WTC11 (cell line): Measurements from ENCODE around the gene GALNT7. TPM values are rescaled to one million over a fixed set of nuclear protein-coding genes. Genes with fewer than 3 reads are reported as not detected.

Source experiments
- ATAC-seq: fragments of 200-7000 bp; cut with Tn5 transposase; 2 replicates; pipeline ENCODE4 v1.10.0; 2021; ENCODE audit warnings: mild to moderate bottlenecking, moderate library complexity
- CTCF ChIA-PET: fragments of 300-600 bp; sonication (Branson Sonifier 250); formaldehyde crosslinking; loops from one replicate; lab custom pipeline; 2021; ENCODE audit warnings: antibody characterized with exemption; lab: Charles Lee
- POLR2A ChIA-PET: fragments of 350-600 bp; sonication (Branson Sonifier 250); formaldehyde crosslinking; loops from one replicate; lab custom pipeline; 2021; ENCODE audit warnings: antibody characterized with exemption; lab: Charles Lee
- DNase-seq: peaks from one replicate; pipeline ENCODE4 v3.0.0; 2021; ENCODE audit warnings: low spot score
- H3K27ac Mint-ChIP-seq: 2 replicates; pipeline ENCODE4 v1.8.0; 2021; ENCODE audit warnings: mixed read lengths
- H3K27me3 Mint-ChIP-seq: 2 replicates; pipeline ENCODE4 v1.8.0; 2021; ENCODE audit warnings: low read depth, mild to moderate bottlenecking, moderate library complexity, mixed read lengths
- H3K36me3 Mint-ChIP-seq: 2 replicates; pipeline ENCODE4 v1.8.0; 2021; ENCODE audit warnings: mixed read lengths
- H3K4me1 Mint-ChIP-seq: 2 replicates; pipeline ENCODE4 v1.8.0; 2022; ENCODE audit warnings: mixed read lengths
- H3K4me3 Mint-ChIP-seq: 2 replicates; pipeline ENCODE4 v1.8.0; 2021; ENCODE audit warnings: mild to moderate bottlenecking, moderate library complexity, mixed read lengths
- H3K9me3 Mint-ChIP-seq: 2 replicates; pipeline ENCODE4 v1.8.0; 2021; ENCODE audit warnings: mixed read lengths
- ARID4B ChIP-seq: sonication (generic); formaldehyde crosslinking; IDR thresholded peaks from 2 replicates; pipeline ENCODE4 v1.8.0; 2023; ENCODE audit warnings: missing genetic modification reagents, mild to moderate bottlenecking, borderline replicate concordance
- ATF2 ChIP-seq: sonication (generic); formaldehyde crosslinking; IDR thresholded peaks from 2 replicates; pipeline ENCODE4 v1.8.1; 2022; ENCODE audit warnings: low read depth, missing genetic modification reagents, borderline replicate concordance
- CDX4 ChIP-seq: fragments of 250-450 bp; sonication (Bioruptor Pico); IDR thresholded peaks from 2 replicates; pipeline ENCODE4 v1.9.0; 2021; ENCODE audit warnings: moderate library complexity, mild to moderate bottlenecking, inconsistent platforms, borderline replicate concordance
- CREM ChIP-seq: sonication (generic); formaldehyde crosslinking; IDR thresholded peaks from 2 replicates; pipeline ENCODE4 v1.8.1; 2022; ENCODE audit warnings: mild to moderate bottlenecking, missing genetic modification reagents, moderate library complexity
- FOXJ3 ChIP-seq: sonication (generic); formaldehyde crosslinking; IDR thresholded peaks from 2 replicates; pipeline ENCODE4 v1.9.0; 2021; ENCODE audit warnings: missing genetic modification reagents, mild to moderate bottlenecking, borderline replicate concordance
- FOXK1 ChIP-seq: sonication (generic); formaldehyde crosslinking; IDR thresholded peaks from 2 replicates; pipeline ENCODE4 v1.8.0; 2022; ENCODE audit warnings: mild to moderate bottlenecking, moderate library complexity, missing genetic modification reagents
- GABPB1 ChIP-seq: sonication (generic); formaldehyde crosslinking; IDR thresholded peaks from 2 replicates; pipeline ENCODE4 v1.8.1; 2023; ENCODE audit warnings: mild to moderate bottlenecking, missing genetic modification reagents
- GRHL2 ChIP-seq: fragments of 250-450 bp; sonication (Bioruptor Pico); IDR thresholded peaks from 2 replicates; pipeline ENCODE4 v1.8.0; 2022; ENCODE audit warnings: mild to moderate bottlenecking, moderate library complexity; ENCODE audit not compliant: insufficient replicate concordance, severe bottlenecking
- GTF2I ChIP-seq: fragments of 250-450 bp; sonication (Bioruptor Pico); conservative IDR thresholded peaks from 2 replicates; pipeline ENCODE4 v1.4.0; 2021; ENCODE audit warnings: mild to moderate bottlenecking
- JUN ChIP-seq: sonication (generic); formaldehyde crosslinking; IDR thresholded peaks from 2 replicates; pipeline ENCODE4 v1.8.0; 2023; ENCODE audit warnings: mild to moderate bottlenecking, missing genetic modification reagents
- MXD4 ChIP-seq: fragments of 250-450 bp; sonication (Bioruptor Pico); IDR thresholded peaks from 2 replicates; pipeline ENCODE4 v1.8.0; 2021; ENCODE audit warnings: mild to moderate bottlenecking, moderate library complexity, borderline replicate concordance
- NFATC4 ChIP-seq: fragments of 250-450 bp; sonication (Bioruptor Pico); IDR thresholded peaks from 2 replicates; pipeline ENCODE4 v1.9.0; 2021; ENCODE audit warnings: mild to moderate bottlenecking
- NFE2L1 ChIP-seq: sonication (generic); formaldehyde crosslinking; IDR thresholded peaks from 2 replicates; pipeline ENCODE4 v1.8.1; 2023; ENCODE audit warnings: missing genetic modification reagents
- RELA ChIP-seq: sonication (generic); formaldehyde crosslinking; IDR thresholded peaks from 2 replicates; pipeline ENCODE4 v1.8.1; 2022; ENCODE audit warnings: missing genetic modification reagents, mild to moderate bottlenecking, borderline replicate concordance
- TEAD1 ChIP-seq: sonication (generic); formaldehyde crosslinking; IDR thresholded peaks from 2 replicates; pipeline ENCODE4 v1.8.0; 2022; ENCODE audit warnings: mild to moderate bottlenecking, missing genetic modification reagents
- TEAD4 ChIP-seq: sonication (generic); formaldehyde crosslinking; IDR thresholded peaks from 2 replicates; pipeline ENCODE4 v1.8.0; 2022; ENCODE audit warnings: mild to moderate bottlenecking, missing genetic modification reagents
- USF1 ChIP-seq: sonication (generic); formaldehyde crosslinking; IDR thresholded peaks from 2 replicates; pipeline ENCODE4 v1.8.0; 2022; ENCODE audit warnings: mild to moderate bottlenecking, missing genetic modification reagents
- ZNF263 ChIP-seq: sonication (generic); formaldehyde crosslinking; IDR thresholded peaks from 2 replicates; pipeline ENCODE4 v1.8.1; 2022; ENCODE audit warnings: low read depth, mild to moderate bottlenecking, moderate library complexity, missing genetic modification reagents
- ZNF416 ChIP-seq: fragments of 250-450 bp; sonication (Bioruptor Pico); IDR thresholded peaks from 2 replicates; pipeline ENCODE4 v1.9.0; 2021; ENCODE audit warnings: mild to moderate bottlenecking, inconsistent platforms
- total RNA-seq: library from RNA; stranded (reverse); gene quantifications from 3 replicates; pipeline ENCODE4 v1.2.3, GENCODE V29; 2021
- TF ChIP-seq, protein P1 (sequence below): sonication (generic); formaldehyde crosslinking; IDR thresholded peaks from 2 replicates; pipeline ENCODE4 v1.8.0; 2022; ENCODE audit warnings: mild to moderate bottlenecking, missing genetic modification reagents
- TF ChIP-seq, protein P2 (sequence below): sonication (generic); formaldehyde crosslinking; IDR thresholded peaks from 2 replicates; pipeline ENCODE4 v1.8.1; 2022; ENCODE audit warnings: mild to moderate bottlenecking, missing genetic modification reagents, moderate library complexity, borderline replicate concordance

GALNT7 gene
- total RNA-seq, 1 experiment from 2014 or later, result 86.9 TPM

GRCh38 chr4:173334891-173335752 lies 166.5 kb downstream of the GALNT7 start (continued):
- TF ChIP-seq ARID4B (CRISPR knock-in tag) (0 out of 2 replicates have a peak, but pooled peaks have one; percentile 19), CDX4 (CRISPR knock-in tag) (no peak)

- peaks cover 13% of the 10 kb centered on the region for H3K36me3 Mint-ChIP-seq
- H3K27me3 Mint-ChIP-seq, result no peaks in the 10 kb centered on the region
- ATAC-seq (no peak), DNase-seq (no peak)
- peaks cover 40% of the 10 kb centered on the region for H3K4me1 Mint-ChIP-seq
- TF ChIP-seq NFE2L1 (CRISPR knock-in tag) (no peak), NFATC4 (CRISPR knock-in tag) (no peak), CREM (no peak), ATF2 (no peak), GTF2I (CRISPR knock-in tag) (no peak), RELA (CRISPR knock-in tag) (no peak), MXD4 (CRISPR knock-in tag) (no peak), FOXJ3 (CRISPR knock-in tag) (no peak), TEAD1 (CRISPR knock-in tag) (no peak), GABPB1 (CRISPR knock-in tag) (no peak), ZNF416 (CRISPR knock-in tag) (no peak), GRHL2 (CRISPR knock-in tag) (no peak), JUN (no peak), FOXK1 (CRISPR knock-in tag) (no peak), TEAD4 (CRISPR knock-in tag) (no peak), USF1 (no peak), ZNF263 (CRISPR knock-in tag) (no peak)
- TF ChIP-seq, protein P1, sequence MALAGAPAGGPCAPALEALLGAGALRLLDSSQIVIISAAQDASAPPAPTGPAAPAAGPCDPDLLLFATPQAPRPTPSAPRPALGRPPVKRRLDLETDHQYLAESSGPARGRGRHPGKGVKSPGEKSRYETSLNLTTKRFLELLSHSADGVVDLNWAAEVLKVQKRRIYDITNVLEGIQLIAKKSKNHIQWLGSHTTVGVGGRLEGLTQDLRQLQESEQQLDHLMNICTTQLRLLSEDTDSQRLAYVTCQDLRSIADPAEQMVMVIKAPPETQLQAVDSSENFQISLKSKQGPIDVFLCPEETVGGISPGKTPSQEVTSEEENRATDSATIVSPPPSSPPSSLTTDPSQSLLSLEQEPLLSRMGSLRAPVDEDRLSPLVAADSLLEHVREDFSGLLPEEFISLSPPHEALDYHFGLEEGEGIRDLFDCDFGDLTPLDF (CRISPR knock-in tag), result no peak
- TF ChIP-seq, protein P2, sequence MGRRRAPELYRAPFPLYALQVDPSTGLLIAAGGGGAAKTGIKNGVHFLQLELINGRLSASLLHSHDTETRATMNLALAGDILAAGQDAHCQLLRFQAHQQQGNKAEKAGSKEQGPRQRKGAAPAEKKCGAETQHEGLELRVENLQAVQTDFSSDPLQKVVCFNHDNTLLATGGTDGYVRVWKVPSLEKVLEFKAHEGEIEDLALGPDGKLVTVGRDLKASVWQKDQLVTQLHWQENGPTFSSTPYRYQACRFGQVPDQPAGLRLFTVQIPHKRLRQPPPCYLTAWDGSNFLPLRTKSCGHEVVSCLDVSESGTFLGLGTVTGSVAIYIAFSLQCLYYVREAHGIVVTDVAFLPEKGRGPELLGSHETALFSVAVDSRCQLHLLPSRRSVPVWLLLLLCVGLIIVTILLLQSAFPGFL (CRISPR knock-in tag), result no peak
- no peak overlapping the region for H3K27ac Mint-ChIP-seq
- ChIA-PET POLR2A (no interaction called here), CTCF (interaction anchor here (0.6 kb wide), 1 partner anchor 20 kb away, joined by 4 read pairs; no protein-coding TSS in a partner anchor)
- H3K4me3 Mint-ChIP-seq, result no peak overlapping the region
- H3K9me3 Mint-ChIP-seq, result no peaks in the 10 kb centered on the region
These were observed 168.9 kb downstream of the GALNT7 start for GRCh38 chr4:173337463-173337862.
